H1 (cell line): ENCODE results near the gene RBM20. TPM values are rescaled to one million over a fixed set of nuclear protein-coding genes. Genes with fewer than 3 reads are reported as not detected.

ENCODE experiments used
- CTCF ChIA-PET: fragments of 300-600 bp; sonication (Branson Sonifier 250); formaldehyde crosslinking; loops from one replicate; lab custom pipeline; 2021; ENCODE audit not compliant: partially characterized antibody; lab: Charles Lee
- POLR2A ChIA-PET: fragments of 300-600 bp; sonication (Branson Sonifier 250); formaldehyde crosslinking; loops from one replicate; lab custom pipeline; 2021; ENCODE audit warnings: inconsistent platforms; ENCODE audit not compliant: partially characterized antibody; lab: Charles Lee
- DNase-seq, 2 experiments: peaks; one replicate each; pipeline versions ENCODE4 v3.0.0 to v3.0.0-alpha.2; 2010 to 2022; ENCODE audit warnings: low spot score in 2 of 2, low read depth in 1 of 2, mixed read lengths in 1 of 2
- FAIRE-seq: peaks from 2 replicates; lab custom pipeline; 2011; peaks lifted over from hg19 to GRCh38; lab: Jason Lieb, UNC
- H2AFZ ChIP-seq: 2 replicates; pipeline ENCODE4 v1.8.1; 2012; ENCODE audit warnings: low read length, inconsistent platforms
- H2AK5ac ChIP-seq: 2 replicates; pipeline ENCODE4 v1.6.1; 2013; ENCODE audit warnings: low read depth, low read length
- H2BK120ac ChIP-seq: replicated peaks from 2 replicates; pipeline ENCODE3; 2013; ENCODE audit warnings: low read depth, low read length, inconsistent platforms
- H2BK12ac ChIP-seq: 2 replicates; pipeline ENCODE4 v1.6.1; 2013; ENCODE audit warnings: low read depth, low read length
- H2BK15ac ChIP-seq: 2 replicates; pipeline ENCODE4 v1.6.1; 2013; ENCODE audit warnings: low read length
- H2BK20ac ChIP-seq: 2 replicates; pipeline ENCODE4 v1.6.1; 2013; ENCODE audit warnings: low read length
- H2BK5ac ChIP-seq: 2 replicates; pipeline ENCODE4 v1.6.1; 2013; ENCODE audit warnings: low read depth, low read length
- H3K14ac ChIP-seq: 2 replicates; pipeline ENCODE4 v1.6.1; 2013; ENCODE audit warnings: inconsistent platforms; ENCODE audit not compliant: insufficient read length
- H3K18ac ChIP-seq: 2 replicates; pipeline ENCODE4 v1.6.1; 2013; ENCODE audit warnings: low read length; ENCODE audit errors: extremely low read depth
- H3K23ac ChIP-seq: 2 replicates; pipeline ENCODE4 v1.6.1; 2013; ENCODE audit warnings: inconsistent platforms; ENCODE audit not compliant: insufficient read length
- H3K23me2 ChIP-seq: 2 replicates; pipeline ENCODE4 v1.6.1; 2013; ENCODE audit warnings: low read depth, low read length
- H3K27ac ChIP-seq: 2 replicates; pipeline ENCODE4 v1.6.1; 2011; ENCODE audit warnings: low read depth, low read length, inconsistent platforms
- H3K27me3 ChIP-seq, 4 experiments: replicated peaks in 1 of 4; 1 replicate in 1 of 4; 2 replicates in 3 of 4; pipeline versions ENCODE4 v1.6.1 to v1.8.1; 2011 to 2013; ENCODE audit warnings: low read length in 3 of 4, mild to moderate bottlenecking in 3 of 4, inconsistent platforms in 2 of 4, mixed read lengths in 2 of 4, moderate library complexity in 1 of 4; ENCODE audit not compliant: control insufficient read depth in 3 of 4, insufficient read depth in 3 of 4; ENCODE audit errors: extremely low read depth in 1 of 4
- H3K36me3 ChIP-seq, 4 experiments: 2 replicates each; pipeline versions ENCODE4 v1.6.1 to v1.8.1; 2011 to 2013; ENCODE audit warnings: mild to moderate bottlenecking in 4 of 4, low read length in 3 of 4, moderate library complexity in 2 of 4, control low read depth in 1 of 4, inconsistent platforms in 1 of 4; ENCODE audit not compliant: insufficient read depth in 4 of 4, control insufficient read depth in 2 of 4
- H3K4ac ChIP-seq: replicated peaks from 2 replicates; pipeline ENCODE3; 2013; ENCODE audit warnings: low read length, low read depth, mixed read lengths, inconsistent platforms; ENCODE audit not compliant: insufficient read length
- H3K4me1 ChIP-seq, 4 experiments: replicated peaks in 1 of 4; 1 replicate in 1 of 4; 2 replicates in 3 of 4; pipeline versions ENCODE4 v1.6.1 to v1.8.1; 2011 to 2013; ENCODE audit warnings: low read length in 3 of 4, inconsistent platforms in 2 of 4, mixed read lengths in 1 of 4; ENCODE audit not compliant: insufficient read depth in 4 of 4, control insufficient read depth in 3 of 4
- H3K4me2 ChIP-seq, 2 experiments: 2 replicates each; pipeline versions ENCODE4 v1.6.1 to v1.8.1; 2011 to 2013; ENCODE audit warnings: low read depth in 2 of 2, low read length in 2 of 2, control low read depth in 1 of 2, inconsistent platforms in 1 of 2, mild to moderate bottlenecking in 1 of 2; ENCODE audit not compliant: insufficient read depth in 1 of 2
- H3K4me3 ChIP-seq, 4 experiments: fragments of 200-600, 300-600 bp in 1 of 4; sonication (generic), shearing (Covaris generic), sonication (Bioruptor Twin) in 1 of 4; 2 replicates each; pipeline versions ENCODE4 v1.5.1 to v1.8.1; 2011 to 2016; ENCODE audit warnings: low read length in 4 of 4, low read depth in 3 of 4, control low read depth in 2 of 4, inconsistent platforms in 2 of 4, mild to moderate bottlenecking in 2 of 4, mixed read lengths in 1 of 4, moderate library complexity in 1 of 4; ENCODE audit not compliant: insufficient read depth in 2 of 4; ENCODE audit errors: extremely low read depth in 1 of 4
- H3K56ac ChIP-seq: replicated peaks from 2 replicates; pipeline ENCODE3; 2013; ENCODE audit warnings: low read depth, mild to moderate bottlenecking, mixed read lengths, low read length, inconsistent platforms; ENCODE audit not compliant: insufficient read length
- H3K79me1 ChIP-seq: 2 replicates; pipeline ENCODE4 v1.6.1; 2013; ENCODE audit warnings: low read depth, low read length, control low read depth
- H3K79me2 ChIP-seq, 2 experiments: 2 replicates each; pipeline versions ENCODE4 v1.6.1 to v1.8.1; 2012 to 2013; ENCODE audit warnings: low read length in 2 of 2, mild to moderate bottlenecking in 2 of 2, inconsistent platforms in 1 of 2; ENCODE audit not compliant: insufficient read depth in 2 of 2, control insufficient read depth in 1 of 2
- H3K9ac ChIP-seq, 4 experiments: replicated peaks in 1 of 4; 1 replicate in 1 of 4; 2 replicates in 3 of 4; pipeline versions ENCODE4 v1.6.1 to v1.8.1; 2011 to 2013; ENCODE audit warnings: low read depth in 3 of 4, low read length in 3 of 4, control low read depth in 2 of 4, mild to moderate bottlenecking in 2 of 4, moderate library complexity in 2 of 4, inconsistent platforms in 1 of 4; ENCODE audit errors: extremely low read depth in 1 of 4
- H3K9me3 ChIP-seq, 2 experiments: 2 replicates each; pipeline versions ENCODE4 v1.6.1 to v1.8.1; 2012 to 2013; ENCODE audit warnings: mild to moderate bottlenecking in 2 of 2, moderate library complexity in 2 of 2, control low read depth in 1 of 2, inconsistent platforms in 1 of 2, low read depth in 1 of 2, low read length in 1 of 2, mixed read lengths in 1 of 2; ENCODE audit not compliant: insufficient read depth in 2 of 2
- H4K20me1 ChIP-seq, 2 experiments: replicated peaks in 1 of 2; 2 replicates each; pipeline versions ENCODE3 to v1.8.1; 2011 to 2013; ENCODE audit warnings: inconsistent platforms in 2 of 2, low read length in 2 of 2, mild to moderate bottlenecking in 1 of 2; ENCODE audit not compliant: insufficient read depth in 2 of 2, control insufficient read depth in 1 of 2
- H4K5ac ChIP-seq: 2 replicates; pipeline ENCODE4 v1.6.1; 2013; ENCODE audit warnings: low read length, low read depth, mixed read lengths, inconsistent platforms; ENCODE audit not compliant: insufficient read length
- H4K8ac ChIP-seq: 2 replicates; pipeline ENCODE4 v1.8.0; 2013; ENCODE audit warnings: mild to moderate bottlenecking, moderate library complexity, low read length, inconsistent platforms; ENCODE audit not compliant: insufficient read depth; ENCODE audit errors: extremely low read depth
- H4K91ac ChIP-seq: replicated peaks from 2 replicates; pipeline ENCODE3; 2013; ENCODE audit warnings: low read length, mixed read lengths, inconsistent platforms; ENCODE audit not compliant: insufficient read length
- CTBP2 ChIP-seq: IDR thresholded peaks from 2 replicates; pipeline ENCODE4 v1.7.0; 2011; ENCODE audit warnings: borderline replicate concordance, mild to moderate bottlenecking, moderate library complexity, mixed read lengths, low read length; ENCODE audit not compliant: insufficient read depth, insufficient read length
- CTCF ChIP-seq, 3 experiments: IDR thresholded peaks; 1 replicate in 2 of 3; 2 replicates in 1 of 3; pipeline versions ENCODE4 v1.5.1 to v1.6.1; 2011; ENCODE audit warnings: low read length in 3 of 3, mild to moderate bottlenecking in 3 of 3, inconsistent platforms in 2 of 3, low read depth in 1 of 3, moderate library complexity in 1 of 3; ENCODE audit not compliant: insufficient read depth in 1 of 3; ENCODE audit errors: control extremely low read depth in 1 of 3
- FOSL1 ChIP-seq: IDR thresholded peaks from 2 replicates; pipeline ENCODE4 v1.6.1; 2011; ENCODE audit warnings: mild to moderate bottlenecking, low read depth, low read length, moderate library complexity; ENCODE audit not compliant: insufficient read depth
- HDAC6 ChIP-seq: IDR thresholded peaks from one replicate; pipeline ENCODE4 v1.7.1; 2012; ENCODE audit warnings: low read depth, mild to moderate bottlenecking, inconsistent platforms, low read length, moderate library complexity
- KDM4A ChIP-seq: IDR thresholded peaks from one replicate; pipeline ENCODE4 v1.7.1; 2012; ENCODE audit warnings: low read depth, mild to moderate bottlenecking, moderate library complexity, low read length, inconsistent platforms; ENCODE audit not compliant: severe bottlenecking
- KDM5A ChIP-seq: fragments of 200-600 bp; IDR thresholded peaks from 2 replicates; pipeline ENCODE4 v1.7.1; 2012; ENCODE audit warnings: mild to moderate bottlenecking, low read length, inconsistent platforms, mixed read lengths
- POLR2AphosphoS5 ChIP-seq: IDR thresholded peaks from 2 replicates; pipeline ENCODE4 v1.6.1; 2011; ENCODE audit warnings: low read depth, low read length
- SIX5 ChIP-seq: IDR thresholded peaks from 2 replicates; pipeline ENCODE4 v1.6.1; 2011; ENCODE audit warnings: mild to moderate bottlenecking, low read depth, low read length
- SP4 ChIP-seq: IDR thresholded peaks from 2 replicates; pipeline ENCODE4 v1.6.1; 2012; ENCODE audit warnings: low read length, inconsistent platforms
- WGBS, 2 experiments: shearing (Covaris generic) in 1 of 2; methylation state at CpG; one replicate each; pipeline versions ENCODE4 v1.1.6 to v1.1.7; 2013 to 2015; ENCODE audit warnings: low lambda C conversion rate in 2 of 2, mixed read lengths in 2 of 2, inconsistent platforms in 1 of 2, low coverage in 1 of 2, missing lambda C conversion rate in 1 of 2; ENCODE audit not compliant: insufficient replicate concordance in 2 of 2, insufficient coverage in 1 of 2, insufficient read length in 1 of 2; ENCODE audit errors: extremely low coverage in 1 of 2, missing lambda C conversion rate in 1 of 2; 5-methylcytosine and 5-hydroxymethylcytosine counted together
- polyA plus RNA-seq, 7 experiments: library from polyadenylated mRNA; depleted of rRNA in 3 of 7; stranded (reverse) in 5 of 7; unstranded in 2 of 7; fragments of >200 nt in 5 of 7; fragments of 200-250 nt in 2 of 7; gene quantifications; 1 replicate in 5 of 7; 2 replicates in 1 of 7; 4 replicates in 1 of 7; pipeline versions ENCODE4 v1.2.1 to v1.2.3, GENCODE V29; 2011 to 2013; ENCODE audit warnings: missing spikeins in 2 of 7, mixed read lengths in 2 of 7
- total RNA-seq: library from RNA; stranded (reverse); fragmentation: NEBNext Ultra II Directional; extraction: Animal tissue kit (Norgen Biotek cat#: 25700); gene quantifications from 2 replicates; pipeline ENCODE4 v1.2.1, GENCODE V29; 2021
- TF ChIP-seq, protein P1 (sequence below): IDR thresholded peaks from 2 replicates; pipeline ENCODE4 v1.6.1; 2011; ENCODE audit warnings: low read length, improper control_type of control experiment

The RBM20 gene
- total and polyA plus RNA-seq, 2 of the 8 experiments (the other 6 are each of a cell fraction or from before 2014, with no cell fraction given) = 0.05 to 0.63 TPM

- Histone ChIP-seq H4K20me1 (no peaks in the 10 kb centered on the region), H3K36me3 (no peaks in the 10 kb centered on the region), H2BK120ac (no peak overlapping the region), H3K56ac (no peak overlapping the region), H3K4ac (no peak overlapping the region), H2AK5ac (no peak overlapping the region), H3K4me1 (peaks cover under 1 to 7% (median 3%) of the 10 kb centered on the region in 4 experiments; a peak in 4 of 7 replicates), H3K79me2 (no peaks in the 10 kb centered on the region), H2BK20ac (no peak overlapping the region), H3K9ac (no peak overlapping the region), H2BK12ac (no peak overlapping the region), H3K23ac (no peak overlapping the region), H3K18ac (no peak overlapping the region), H3K14ac (no peak overlapping the region), H2AFZ (no peak overlapping the region), H3K9me3 (no peaks in the 10 kb centered on the region), H3K23me2 (no peaks in the 10 kb centered on the region; the same call in 1 of the 2 replicates), H3K4me3 (no peak overlapping the region), H4K8ac (no peak overlapping the region), H3K27me3 (no peaks in the 10 kb centered on the region), H3K27ac (no peak overlapping the region), H2BK15ac (no peak overlapping the region), H2BK5ac (no peak overlapping the region), H3K79me1 (no peaks in the 10 kb centered on the region), H4K5ac (no peak overlapping the region), H3K4me2 (no peak overlapping the region), H4K91ac (no peak overlapping the region)
- ChIA-PET CTCF (interaction anchor here (0.5 to 14.3 kb wide), 8 partner anchors 10 to 123 kb away, joined by 3 to 237 read pairs (median 4); no protein-coding TSS in a partner anchor), POLR2A (interaction anchor here (1.6 kb wide), 1 partner anchor 303 kb away, joined by 3 read pairs; the partner anchor contains the start of genes BBIP1 and SHOC2)
- no peak for DNase-seq
- no peak for FAIRE-seq
- 96% methylated on average over 5 of the region's 5 CpGs; no CpG with 5 or more reads in 1 of the 2 experiments for WGBS, 2 experiments
- TF ChIP-seq CTCF (IDR thresholded peaks at IDR 0.05; ENCODE audit: control extremely low read depth in 1 of 3, insufficient read depth in 1 of 3, low read depth in 1 of 3, low read length in 3 of 3) = no peak
- TF ChIP-seq KDM5A = no peak
- no peak for TF ChIP-seq SP4
- TF ChIP-seq, protein P1, sequence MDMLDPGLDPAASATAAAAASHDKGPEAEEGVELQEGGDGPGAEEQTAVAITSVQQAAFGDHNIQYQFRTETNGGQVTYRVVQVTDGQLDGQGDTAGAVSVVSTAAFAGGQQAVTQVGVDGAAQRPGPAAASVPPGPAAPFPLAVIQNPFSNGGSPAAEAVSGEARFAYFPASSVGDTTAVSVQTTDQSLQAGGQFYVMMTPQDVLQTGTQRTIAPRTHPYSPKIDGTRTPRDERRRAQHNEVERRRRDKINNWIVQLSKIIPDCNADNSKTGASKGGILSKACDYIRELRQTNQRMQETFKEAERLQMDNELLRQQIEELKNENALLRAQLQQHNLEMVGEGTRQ = no peak
- TF ChIP-seq SIX5 = no peak
- no peak for TF ChIP-seq POLR2AphosphoS5
- TF ChIP-seq FOSL1 = no peak
- TF ChIP-seq HDAC6 = no peak
- TF ChIP-seq CTBP2 = no peak
- no peak for TF ChIP-seq KDM4A
Observed at GRCh38 chr10:110616493-110617033, 27.6 kb upstream of the RBM20 start.
